Cardiac fibroblast (primary cell): ENCODE results near the gene LRRC40.

Source experiments
- DNase-seq, 2 donors: peaks; one replicate each; pipeline versions ENCODE4 v3.0.0 to v3.0.0-alpha.2; 2010; ENCODE audit warnings: low read depth in 2 of 2
- H3K4me3 ChIP-seq, 2 donors: replicated peaks in 1 of 2; 1 replicate in 1 of 2; 2 replicates in 1 of 2; pipeline ENCODE4 v1.5.1; 2011; ENCODE audit warnings: low read depth in 2 of 2, low read length in 2 of 2, mild to moderate bottlenecking in 2 of 2, moderate library complexity in 1 of 2
- CTCF ChIP-seq: IDR thresholded peaks from one replicate; pipeline ENCODE4 v1.5.1; 2011; ENCODE audit warnings: low read depth, mild to moderate bottlenecking, low read length, inconsistent platforms

The LRRC40 gene

GRCh38 chr1:70228670-70229069, 23.3 kb upstream of the LRRC40 start:
- H3K4me3 ChIP-seq, result no peak overlapping the region
- no peak for TF ChIP-seq CTCF
- DNase-seq, result no peak

- no peak for TF ChIP-seq CTCF
- peak in 1 of 2 donors; percentile 17 for DNase-seq
These were observed 22.1 kb upstream of the LRRC40 start for GRCh38 chr1:70227439-70227838.

GRCh38 chr1:70224954-70225353, 19.6 kb upstream of the LRRC40 start:
- no peak for TF ChIP-seq CTCF
- no peak for DNase-seq
- no peak overlapping the region for H3K4me3 ChIP-seq

More at GRCh38 chr1:70227439-70227838, 22.1 kb upstream of the LRRC40 start:
- H3K4me3 ChIP-seq, result no peak overlapping the region

- TF ChIP-seq CTCF, result no peak
- peak overlapping the region; percentile 13 to 81 for H3K4me3 ChIP-seq
- DNase-seq, result no peak
These were observed 17.4 kb upstream of the LRRC40 start for GRCh38 chr1:70222716-70223235.

- peak; percentile 95 to 96 for DNase-seq
- H3K4me3 ChIP-seq, result peak within 1 kb of the TSS; percentile 67 to 81
- peak; percentile 8 for TF ChIP-seq CTCF
These were observed 16.1 kb upstream of the LRRC40 start, which contains the start of gene SRSF11 for GRCh38 chr1:70221238-70222121. Gene SRSF11, plus strand, starts transcription at chr1:70221380. Its CDS starts 257 bp downstream, at chr1:70221637.

- DNase-seq, result no peak
These were observed 15.3 kb upstream of the LRRC40 start for GRCh38 chr1:70220517-70221237.

More at GRCh38 chr1:70220517-70221237, 15.3 kb upstream of the LRRC40 start:
- peak overlapping the region; percentile 26 to 81 for H3K4me3 ChIP-seq
- no peak for TF ChIP-seq CTCF
